ENCODE measurements around the gene PPP1R12A.

- TF ChIP-seq, protein P1, sequence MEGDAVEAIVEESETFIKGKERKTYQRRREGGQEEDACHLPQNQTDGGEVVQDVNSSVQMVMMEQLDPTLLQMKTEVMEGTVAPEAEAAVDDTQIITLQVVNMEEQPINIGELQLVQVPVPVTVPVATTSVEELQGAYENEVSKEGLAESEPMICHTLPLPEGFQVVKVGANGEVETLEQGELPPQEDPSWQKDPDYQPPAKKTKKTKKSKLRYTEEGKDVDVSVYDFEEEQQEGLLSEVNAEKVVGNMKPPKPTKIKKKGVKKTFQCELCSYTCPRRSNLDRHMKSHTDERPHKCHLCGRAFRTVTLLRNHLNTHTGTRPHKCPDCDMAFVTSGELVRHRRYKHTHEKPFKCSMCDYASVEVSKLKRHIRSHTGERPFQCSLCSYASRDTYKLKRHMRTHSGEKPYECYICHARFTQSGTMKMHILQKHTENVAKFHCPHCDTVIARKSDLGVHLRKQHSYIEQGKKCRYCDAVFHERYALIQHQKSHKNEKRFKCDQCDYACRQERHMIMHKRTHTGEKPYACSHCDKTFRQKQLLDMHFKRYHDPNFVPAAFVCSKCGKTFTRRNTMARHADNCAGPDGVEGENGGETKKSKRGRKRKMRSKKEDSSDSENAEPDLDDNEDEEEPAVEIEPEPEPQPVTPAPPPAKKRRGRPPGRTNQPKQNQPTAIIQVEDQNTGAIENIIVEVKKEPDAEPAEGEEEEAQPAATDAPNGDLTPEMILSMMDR (IDR thresholded peaks at IDR 0.05): no peak
- TF ChIP-seq POLR2A (IDR thresholded peaks at IDR 0.05): no peak
These were observed 4.9 kb upstream of the PPP1R12A start for GRCh38 chr12:79939728-79940310.

Measured in Peyer's patch (tissue), 4 donors.